KMS-11 (cell line): ENCODE results near the gene BCOR.

Source experiments
- H2AFZ ChIP-seq: fragments of 200-600 bp; sonication (generic); 2 replicates; pipeline ENCODE4 v1.6.1; 2016; ENCODE audit warnings: antibody characterized with exemption, mixed run types, low read depth
- H3K27ac ChIP-seq: fragments of 200-600 bp; sonication (generic); 2 replicates; pipeline ENCODE4 v1.6.1; 2016; ENCODE audit warnings: mild to moderate bottlenecking, mixed run types
- H3K27me3 ChIP-seq: fragments of 200-600 bp; sonication (generic); 2 replicates; pipeline ENCODE4 v1.6.1; 2017; ENCODE audit warnings: mild to moderate bottlenecking, low read depth, mixed run types, moderate library complexity; ENCODE audit not compliant: insufficient read depth
- H3K36me3 ChIP-seq: fragments of 200-600 bp; sonication (generic); 2 replicates; pipeline ENCODE4 v1.6.1; 2017; ENCODE audit warnings: mild to moderate bottlenecking, mixed run types; ENCODE audit not compliant: insufficient read depth
- H3K4me1 ChIP-seq: fragments of 200-600 bp; sonication (generic); 2 replicates; pipeline ENCODE4 v1.6.1; 2016; ENCODE audit warnings: mild to moderate bottlenecking, low read depth, mixed run types; ENCODE audit not compliant: poor library complexity, severe bottlenecking
- H3K4me2 ChIP-seq: fragments of 200-600 bp; sonication (generic); 2 replicates; pipeline ENCODE4 v1.7.0; 2016; ENCODE audit warnings: mild to moderate bottlenecking, mixed run types
- H3K4me3 ChIP-seq: fragments of 200-600 bp; sonication (generic); IDR thresholded peaks from 2 replicates; pipeline ENCODE4 v1.6.1; 2017; ENCODE audit warnings: low read depth, low read length, mixed read lengths; ENCODE audit not compliant: insufficient read depth
- H3K79me2 ChIP-seq: fragments of 200-600 bp; sonication (generic); 2 replicates; pipeline ENCODE4 v1.6.1; 2016; ENCODE audit warnings: low read depth, mixed run types; ENCODE audit not compliant: insufficient read depth
- H3K9ac ChIP-seq: fragments of 200-600 bp; sonication (generic); 2 replicates; pipeline ENCODE4 v1.6.1; 2016; ENCODE audit warnings: mild to moderate bottlenecking, mixed run types
- H4K20me1 ChIP-seq: fragments of 200-600 bp; sonication (generic); 2 replicates; pipeline ENCODE4 v1.6.1; 2016; ENCODE audit warnings: mild to moderate bottlenecking, mixed run types; ENCODE audit not compliant: insufficient read depth
- CTCF ChIP-seq: fragments of 200-600 bp; sonication (generic); conservative IDR thresholded peaks from 2 replicates; pipeline ENCODE4 v1.6.1; 2017; ENCODE audit warnings: low read depth, mild to moderate bottlenecking, antibody characterized with exemption, low read length, moderate library complexity, mixed read lengths

The BCOR gene

GRCh38 chrX:40130207-40130606, 32.4 kb upstream of the BCOR start:
- no peak for TF ChIP-seq CTCF
- H3K4me1 ChIP-seq = peaks cover 53% of the 10 kb centered on the region
- H3K36me3 ChIP-seq = no peaks in the 10 kb centered on the region
- H3K9ac ChIP-seq = no peak overlapping the region
- no peaks in the 10 kb centered on the region for H3K79me2 ChIP-seq
- H2AFZ ChIP-seq = no peak overlapping the region
- no peak overlapping the region for H3K4me2 ChIP-seq
- no peak overlapping the region for H3K4me3 ChIP-seq
- H4K20me1 ChIP-seq = no peaks in the 10 kb centered on the region
- H3K27ac ChIP-seq = no peak overlapping the region
- no peaks in the 10 kb centered on the region for H3K27me3 ChIP-seq

- Histone ChIP-seq H3K27ac (peak overlapping the region; percentile 70), H3K4me1 (peaks cover 37% of the 10 kb centered on the region), H4K20me1 (no peaks in the 10 kb centered on the region), H3K4me2 (peak overlapping the region; percentile 29; the same call in 1 of the 2 replicates), H3K4me3 (no peak overlapping the region), H3K27me3 (no peaks in the 10 kb centered on the region), H3K9ac (no peak overlapping the region), H3K79me2 (no peaks in the 10 kb centered on the region), H3K36me3 (no peaks in the 10 kb centered on the region), H2AFZ (no peak overlapping the region)
- TF ChIP-seq CTCF = no peak
Observed at GRCh38 chrX:40127052-40127451, 29.3 kb upstream of the BCOR start.

- H3K36me3 ChIP-seq = no peaks in the 10 kb centered on the region
- peaks cover 12% of the 10 kb centered on the region for H3K4me1 ChIP-seq
- no peaks in the 10 kb centered on the region for H4K20me1 ChIP-seq
- no peak overlapping the region for H3K9ac ChIP-seq
- H3K4me2 ChIP-seq = no peak overlapping the region
- no peak overlapping the region for H3K4me3 ChIP-seq
- no peaks in the 10 kb centered on the region for H3K27me3 ChIP-seq
- no peak for TF ChIP-seq CTCF
- H3K79me2 ChIP-seq = no peaks in the 10 kb centered on the region
- H3K27ac ChIP-seq = no peak overlapping the region
- no peak overlapping the region for H2AFZ ChIP-seq
Observed at GRCh38 chrX:40122487-40122886, 24.7 kb upstream of the BCOR start.

- no peak overlapping the region for H3K27ac ChIP-seq
- TF ChIP-seq CTCF = no peak
- no peaks in the 10 kb centered on the region for H3K79me2 ChIP-seq
- no peak overlapping the region for H2AFZ ChIP-seq
- no peak overlapping the region for H3K9ac ChIP-seq
- H3K4me1 ChIP-seq = peaks cover 3% of the 10 kb centered on the region
- no peaks in the 10 kb centered on the region for H3K36me3 ChIP-seq
- H3K27me3 ChIP-seq = no peaks in the 10 kb centered on the region
- no peak overlapping the region for H3K4me2 ChIP-seq
- H4K20me1 ChIP-seq = no peaks in the 10 kb centered on the region
- H3K4me3 ChIP-seq = no peak overlapping the region
Observed at GRCh38 chrX:40121618-40122017, 23.9 kb upstream of the BCOR start.
